NCI-H2107 treated with DMSO at 0.1 percent for 48 hours (cell line): ENCODE data around the gene HDAC10.
"Not testable (repeated sequence)": the region's sequence is repeated elsewhere in the genome, so short reads cannot be mapped to it uniquely, and the experiment has no call there.

Source experiments
- DNase-seq: peaks from one replicate; lab custom pipeline; 2025; ENCODE audit not compliant: unreplicated experiment; lab: John Stamatoyannopoulos, UW

HDAC10 gene

DNA sequence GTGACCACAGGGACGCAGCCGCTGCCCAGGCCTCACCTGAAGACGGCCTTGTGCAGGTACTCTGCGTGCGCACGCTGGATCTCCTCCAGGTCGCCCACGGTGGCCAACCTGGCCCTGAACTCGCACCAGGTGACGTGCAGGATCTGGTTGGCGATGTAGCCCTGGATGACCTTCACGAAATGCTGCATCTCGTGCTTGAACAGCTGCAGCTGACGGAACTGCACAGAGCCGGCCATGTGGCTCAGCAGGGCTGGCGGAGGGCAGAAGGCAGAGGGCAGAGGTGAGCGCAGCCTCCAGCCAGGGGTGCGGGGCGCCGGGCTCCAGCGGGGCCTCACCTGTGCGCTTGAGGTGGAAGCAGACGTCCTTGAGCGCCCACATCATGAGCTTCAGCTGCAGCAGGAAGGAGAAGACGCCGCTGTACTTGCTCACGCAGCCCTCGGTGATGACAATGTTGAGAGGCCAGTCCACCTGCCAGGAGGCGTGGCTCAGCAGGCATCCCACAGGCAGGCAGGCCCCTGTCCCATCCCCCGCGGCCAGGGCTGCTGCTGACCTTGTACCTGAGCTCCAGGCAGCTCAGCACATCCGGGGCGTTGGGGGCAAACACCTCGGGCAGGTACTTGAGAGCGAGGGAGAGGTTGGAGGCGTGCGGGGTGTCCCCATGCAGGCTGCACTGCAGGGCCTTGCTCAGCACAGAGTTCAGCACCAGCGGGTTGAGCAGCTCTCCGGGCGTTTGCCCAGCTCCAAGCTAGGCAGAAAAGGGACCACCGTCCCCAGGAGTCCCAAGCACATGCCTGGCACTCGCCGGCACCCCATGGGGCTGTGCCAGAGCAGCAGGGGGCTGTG, 32.7 kb downstream of the HDAC10 start:
- no peak for DNase-seq

DNA sequence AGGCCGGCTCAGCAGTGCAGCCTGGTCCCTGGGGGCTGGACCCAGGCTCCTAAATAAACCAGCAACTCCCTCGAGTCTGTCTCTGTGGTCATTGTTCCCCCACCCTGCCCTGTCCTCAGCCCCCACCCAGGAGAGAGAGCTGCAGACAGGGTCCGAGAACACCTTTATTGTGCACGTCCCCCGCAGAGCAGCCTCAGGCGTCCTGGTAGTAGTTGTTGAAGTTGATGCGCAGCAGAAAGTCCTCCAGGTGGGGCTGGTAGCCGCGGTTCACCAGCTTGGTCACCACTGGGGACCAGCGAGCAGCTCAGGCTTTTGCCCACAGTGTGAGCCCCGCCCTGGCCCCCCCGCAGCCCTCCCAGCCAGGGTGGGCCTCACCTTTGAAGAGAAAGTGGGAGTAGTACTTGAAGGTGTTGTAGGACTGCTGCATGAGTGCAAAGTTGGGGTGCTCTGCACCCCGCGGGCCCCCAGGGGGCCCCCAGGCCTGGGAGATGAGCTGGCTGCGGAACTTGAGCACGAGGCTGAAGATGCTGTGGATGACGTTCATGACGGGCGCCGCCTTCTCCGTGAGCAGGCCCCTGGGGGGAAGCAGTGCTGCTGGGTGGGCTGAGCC, 33.4 kb downstream of the HDAC10 start:
- DNase-seq, result no peak

DNA sequence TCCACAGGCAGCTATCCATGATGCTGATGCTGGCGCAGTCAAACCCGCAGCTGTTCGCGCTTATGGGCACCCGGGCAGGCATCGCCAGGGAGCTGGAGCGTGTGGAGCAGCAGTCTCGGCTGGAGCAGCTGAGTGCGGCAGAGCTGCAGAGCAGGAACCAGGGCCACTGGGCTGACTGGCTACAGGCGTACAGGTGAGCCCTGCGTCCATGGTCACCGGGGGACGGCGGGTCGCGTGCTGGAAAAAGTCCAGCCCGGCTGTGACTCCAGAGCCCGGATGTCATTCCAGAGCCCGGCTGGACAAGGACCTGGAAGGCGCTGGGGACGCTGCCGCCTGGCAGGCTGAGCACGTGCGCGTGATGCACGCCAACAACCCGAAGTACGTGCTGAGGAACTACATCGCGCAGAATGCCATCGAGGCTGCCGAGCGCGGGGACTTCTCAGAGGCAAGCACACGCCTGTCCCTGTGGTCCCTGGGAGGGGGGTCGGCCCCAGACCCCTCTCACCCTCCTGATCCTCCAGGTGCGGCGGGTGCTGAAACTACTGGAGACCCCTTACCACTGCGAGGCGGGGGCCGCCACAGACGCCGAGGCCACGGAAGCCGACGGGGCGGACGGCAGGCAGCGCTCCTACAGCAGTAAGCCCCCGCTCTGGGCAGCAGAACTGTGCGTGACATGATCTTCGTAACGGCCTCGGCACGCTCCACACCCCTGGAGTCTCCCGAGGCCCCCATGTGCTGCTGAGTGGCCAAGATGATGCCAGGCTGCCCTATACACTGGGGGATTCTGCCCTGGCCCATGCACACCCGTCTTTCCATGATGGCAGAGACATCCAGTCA, 34.2 kb downstream of the HDAC10 start:
- DNase-seq, result no peak

DNA sequence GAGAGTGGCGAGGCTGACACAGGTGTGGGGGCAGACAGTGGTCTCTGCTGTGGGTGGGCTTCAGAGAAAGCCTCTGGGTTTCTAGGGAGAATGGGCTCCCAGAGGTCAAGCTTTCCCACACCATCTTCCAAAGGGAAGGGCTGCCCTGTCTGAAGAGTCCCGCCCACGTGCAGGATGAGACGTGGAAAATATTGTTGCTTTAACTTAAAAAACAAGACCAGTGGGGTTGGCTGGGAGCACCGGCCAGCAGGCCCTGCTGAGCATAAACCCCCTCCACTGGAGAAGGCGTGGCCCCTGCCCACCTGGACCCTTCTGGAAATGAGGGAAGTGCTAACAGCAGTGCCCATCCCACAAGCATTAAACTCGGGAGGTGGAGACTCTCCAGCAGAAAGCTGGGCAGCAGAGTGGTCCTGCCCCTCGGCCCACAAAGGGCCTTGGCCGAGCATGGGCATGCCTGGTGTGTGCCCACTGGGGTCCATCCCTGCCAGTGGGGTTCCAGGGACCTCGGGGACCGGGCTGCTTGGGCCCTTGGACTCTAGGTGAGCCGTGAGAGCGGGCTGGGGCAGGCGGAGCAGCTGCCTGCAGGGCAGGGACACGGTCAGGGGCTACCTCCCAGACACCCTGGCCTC, 34.9 kb downstream of the HDAC10 start:
- no peak for DNase-seq

DNA sequence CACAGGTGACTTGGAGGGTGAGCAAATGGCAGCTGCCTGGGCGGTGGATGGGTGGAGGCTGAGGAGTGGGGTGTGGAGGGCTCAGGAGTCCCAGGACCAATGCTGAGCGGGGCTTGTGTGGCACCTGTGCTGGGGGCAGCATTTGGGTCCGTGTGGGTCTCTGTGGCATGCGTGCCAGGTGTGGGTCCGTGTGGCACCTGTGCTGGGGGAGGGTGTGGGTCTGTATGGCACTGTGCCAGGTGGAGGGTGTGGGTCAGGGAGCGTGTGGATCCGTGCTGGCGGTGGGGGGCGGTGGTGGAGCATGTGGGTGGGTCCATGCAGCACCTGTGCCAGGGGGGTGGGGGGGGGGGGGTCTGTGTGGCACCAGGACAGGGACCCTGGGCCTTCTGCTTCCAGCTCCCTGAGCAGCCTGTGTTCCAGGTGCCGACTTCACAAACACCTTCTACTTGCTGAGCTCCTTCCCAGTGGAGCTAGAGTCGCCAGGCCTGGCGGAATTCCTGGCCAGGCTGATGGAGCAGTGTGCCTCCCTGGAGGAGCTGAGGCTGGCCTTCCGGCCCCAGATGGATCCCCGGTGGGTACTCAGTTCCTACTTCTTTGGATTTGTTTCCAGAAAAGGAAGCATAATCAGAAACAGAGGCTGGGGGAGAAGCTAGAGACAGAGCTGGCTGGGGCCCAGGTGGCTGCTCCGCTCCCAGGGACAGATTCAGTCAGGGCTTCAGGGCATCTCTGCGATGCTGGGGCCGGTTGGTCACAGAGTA, 35.6 kb downstream of the HDAC10 start:
- DNase-seq, result no peak

DNA sequence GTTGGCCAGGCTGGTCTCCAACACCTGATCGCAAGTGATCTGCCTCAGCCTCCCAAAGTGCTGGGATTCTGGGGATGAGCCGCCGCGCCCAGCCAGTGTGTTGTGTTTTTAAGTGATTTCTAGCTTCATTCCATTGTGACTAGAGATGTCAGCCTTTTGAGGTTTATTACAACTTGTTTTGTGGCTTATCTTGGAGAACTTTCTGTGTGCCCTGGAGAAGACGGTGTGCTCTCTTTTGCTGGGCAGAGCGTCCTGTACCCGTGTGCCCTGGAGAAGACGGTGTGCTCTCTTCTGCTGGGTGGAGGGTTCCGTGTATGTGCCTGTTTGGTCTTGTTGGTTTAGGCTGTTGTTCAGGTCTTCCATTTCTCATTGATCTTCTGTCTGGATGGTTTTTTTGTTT, 37.8 kb downstream of the HDAC10 start:
- DNase-seq, result no peak

DNA sequence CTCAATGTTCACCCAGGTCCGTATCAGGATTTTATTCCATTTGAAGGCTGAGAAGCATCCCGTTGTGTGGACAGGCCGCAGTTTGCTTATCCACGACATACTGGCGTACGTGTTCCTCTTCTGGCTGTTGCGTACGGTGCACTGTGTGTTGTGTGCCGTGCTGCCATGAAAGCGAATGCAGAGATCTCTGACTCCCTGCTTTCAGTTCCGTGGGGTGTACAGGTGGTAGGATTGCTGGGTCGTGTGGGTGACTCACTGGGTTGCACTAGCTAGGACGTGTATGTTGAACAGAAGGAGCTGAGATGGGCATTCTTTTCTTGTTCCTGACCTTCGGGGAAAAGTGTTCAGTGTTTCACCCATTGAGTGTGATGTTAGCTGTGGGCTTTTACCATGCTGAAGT, 39.9 kb downstream of the HDAC10 start:
- DNase-seq, result no peak

DNA sequence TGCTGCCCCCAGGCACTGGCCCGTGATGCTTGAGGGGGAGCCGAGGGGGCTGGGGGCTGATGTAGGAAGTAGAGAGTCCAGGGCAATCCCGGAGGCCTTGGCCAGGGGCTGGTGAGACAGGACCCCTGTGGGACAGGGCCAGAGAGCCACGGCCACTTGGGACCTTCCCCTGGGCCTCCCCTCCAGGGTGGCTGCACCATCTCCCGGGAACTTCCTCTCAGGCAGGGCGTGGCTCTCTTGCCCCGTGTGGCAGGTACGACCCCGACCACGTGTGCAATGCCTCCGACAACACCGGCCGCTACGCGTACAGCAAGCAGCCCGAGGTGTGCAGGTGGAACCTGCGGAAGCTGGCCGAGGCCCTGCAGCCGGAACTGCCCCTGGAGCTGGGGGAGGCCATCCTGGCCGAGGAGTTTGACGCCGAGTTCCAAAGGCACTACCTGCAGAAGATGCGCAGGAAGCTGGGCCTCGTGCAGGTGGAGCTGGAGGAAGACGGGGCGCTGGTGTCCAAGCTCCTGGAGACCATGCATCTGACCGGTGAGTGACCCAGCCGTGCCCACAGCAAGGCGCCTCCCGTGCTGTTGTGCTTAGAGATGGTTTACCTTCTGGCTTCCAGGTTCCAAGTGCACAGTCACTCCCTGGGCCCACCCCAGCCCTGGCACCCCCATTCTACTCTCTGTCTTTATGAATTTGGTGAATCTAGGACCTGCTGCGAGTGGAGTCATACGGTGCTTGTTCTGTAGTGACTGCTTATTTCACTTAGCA, 40.5 kb downstream of the HDAC10 start:
- DNase-seq, result no peak

DNA sequence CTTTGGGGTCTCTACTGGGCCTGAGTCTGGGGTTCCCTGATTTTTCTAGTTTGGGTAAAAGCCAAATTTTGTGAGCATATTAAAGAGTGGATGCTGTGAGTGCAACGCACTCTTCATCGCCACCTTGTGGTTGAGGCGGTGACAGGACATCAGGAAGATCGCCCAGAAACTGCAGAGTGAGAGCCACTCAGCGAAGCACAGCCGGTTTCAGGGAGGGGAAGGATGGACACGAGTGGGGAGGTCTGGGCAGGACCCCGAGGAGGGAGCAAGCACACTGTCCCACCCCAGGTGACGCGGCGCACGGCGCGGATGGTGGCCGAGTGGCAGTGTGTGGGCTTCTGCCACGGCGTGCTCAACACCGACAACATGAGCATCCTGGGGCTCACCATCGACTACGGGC, 41.2 kb downstream of the HDAC10 start:
- DNase-seq, result no peak

DNA sequence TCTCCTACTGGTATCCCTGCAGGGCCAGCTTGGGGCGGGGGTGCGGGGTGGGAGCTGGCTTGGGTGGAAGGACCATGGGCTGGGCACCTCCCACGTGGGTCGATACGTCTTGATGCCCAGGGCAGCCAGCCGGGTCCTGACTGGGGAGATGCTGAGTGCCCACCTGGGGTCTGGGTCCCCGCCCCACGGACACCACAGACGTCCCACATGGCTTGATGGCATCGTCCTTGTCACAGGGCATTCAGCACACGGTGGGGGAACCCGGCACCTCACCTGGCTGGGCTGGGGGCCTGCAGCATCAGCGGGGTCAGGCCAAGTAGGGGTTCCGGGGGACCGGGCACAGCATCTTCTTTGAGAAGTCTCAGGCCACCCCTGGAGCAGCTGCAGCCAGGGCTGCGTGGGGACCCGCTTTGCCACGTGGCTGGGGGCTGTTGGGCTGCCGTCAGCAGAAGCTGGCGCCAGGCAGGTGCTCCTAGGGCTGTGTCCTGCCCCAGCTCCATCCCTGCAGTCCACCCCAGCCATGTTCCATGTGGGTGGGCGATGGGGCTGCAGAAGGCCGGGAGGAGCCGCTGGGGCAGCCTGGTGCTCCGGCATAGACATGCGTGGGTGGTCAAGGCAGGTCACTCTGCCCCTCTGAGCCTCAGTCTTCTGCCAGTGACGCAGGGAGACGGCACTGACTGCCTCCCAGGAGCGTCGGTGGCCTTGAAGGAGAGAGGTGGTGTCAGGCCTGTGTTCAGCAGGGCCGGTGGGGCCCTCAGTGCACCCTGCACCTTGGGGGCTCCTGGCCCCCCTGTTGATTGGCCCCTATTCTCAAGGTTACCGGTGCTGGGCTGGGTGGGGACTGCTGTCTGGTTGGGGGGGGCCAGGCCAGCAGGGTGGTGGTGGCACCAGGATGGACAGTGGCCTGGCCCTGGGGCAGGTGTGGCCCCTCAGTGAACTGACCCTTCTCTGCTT, 41.8 kb downstream of the HDAC10 start:
- no peak for DNase-seq

DNA sequence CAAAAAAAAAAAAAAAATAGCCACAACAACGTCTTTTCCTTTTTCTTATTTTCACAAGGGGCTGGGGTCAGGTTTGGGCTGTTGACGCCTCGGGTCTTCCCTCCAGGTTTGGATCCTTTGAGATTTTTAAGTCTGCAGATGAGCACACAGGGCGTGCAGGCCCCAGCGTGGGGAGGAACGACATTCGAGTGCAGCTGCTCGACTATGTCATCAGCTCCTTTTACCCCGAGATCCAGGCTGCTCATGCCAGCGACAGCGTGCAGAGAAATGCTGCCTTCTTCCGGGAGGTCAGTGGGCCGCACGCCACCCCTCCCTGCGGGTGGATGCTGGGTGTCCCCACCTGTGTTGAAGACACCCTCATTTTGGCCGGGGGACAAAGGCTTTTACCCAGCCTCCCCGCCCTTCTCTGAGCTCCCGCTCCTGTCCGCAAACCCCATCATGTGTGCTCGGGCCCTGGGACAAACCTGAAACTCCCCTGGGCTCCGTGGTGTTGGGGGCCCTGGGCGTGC, 42.6 kb downstream of the HDAC10 start:
- DNase-seq, result no peak

DNA sequence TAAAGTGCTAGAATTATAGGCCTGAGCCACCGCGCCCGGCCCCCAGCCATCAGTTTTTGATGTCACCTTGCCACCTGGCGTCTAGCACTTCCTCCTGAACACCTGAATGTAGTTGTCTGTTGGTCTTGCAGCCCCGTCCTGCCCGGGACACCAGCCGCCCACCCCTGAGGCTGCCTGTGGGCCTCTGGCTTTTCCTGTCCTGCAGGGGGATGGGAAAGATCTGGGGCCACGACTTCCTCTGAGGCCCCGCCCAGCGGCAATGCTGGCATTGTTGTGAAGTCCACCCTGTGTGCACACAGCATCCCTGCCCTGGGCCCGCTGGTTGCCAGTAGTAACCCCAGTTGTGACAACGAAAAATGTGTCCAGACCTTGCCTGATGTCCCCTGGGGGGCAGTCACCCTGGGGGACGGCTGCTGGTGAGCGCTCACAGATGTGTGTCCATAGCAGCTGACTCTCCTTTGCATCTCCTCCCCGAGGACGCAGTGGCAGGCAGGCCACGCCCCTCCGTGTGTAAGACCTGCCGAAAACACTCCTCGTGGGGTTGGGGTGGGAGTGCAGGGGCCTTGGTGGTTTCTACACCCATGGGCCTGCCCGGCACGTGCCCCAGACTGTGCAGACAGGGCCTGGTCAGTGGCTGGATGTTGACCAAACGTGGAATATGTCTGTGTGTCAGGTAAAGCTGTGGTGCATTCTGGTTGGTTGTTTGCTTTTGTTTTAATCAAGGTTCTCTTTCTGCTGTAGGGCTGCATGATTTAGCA, 43.5 kb downstream of the HDAC10 start:
- no peak for DNase-seq

DNA sequence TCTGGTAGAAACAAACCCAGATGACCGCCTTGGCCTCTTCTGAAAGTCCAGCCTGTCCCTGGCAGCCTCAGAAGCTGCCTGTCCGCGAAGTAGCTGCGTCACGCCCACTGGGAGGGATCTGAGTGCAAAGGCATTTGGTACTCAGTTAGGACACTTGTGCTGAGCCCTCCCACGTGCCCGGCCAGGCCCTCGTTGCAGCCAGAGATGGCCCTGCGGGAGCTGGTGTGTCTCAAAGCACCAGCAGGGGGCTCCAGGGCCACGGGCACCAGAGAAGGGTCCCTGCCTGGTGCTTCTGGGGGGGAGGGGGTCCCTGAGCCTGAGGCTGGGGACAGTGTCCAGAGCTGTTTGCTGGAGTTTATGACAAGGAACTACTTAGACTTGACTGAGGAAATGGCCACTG, 44.5 kb downstream of the HDAC10 start:
- no peak for DNase-seq

DNA sequence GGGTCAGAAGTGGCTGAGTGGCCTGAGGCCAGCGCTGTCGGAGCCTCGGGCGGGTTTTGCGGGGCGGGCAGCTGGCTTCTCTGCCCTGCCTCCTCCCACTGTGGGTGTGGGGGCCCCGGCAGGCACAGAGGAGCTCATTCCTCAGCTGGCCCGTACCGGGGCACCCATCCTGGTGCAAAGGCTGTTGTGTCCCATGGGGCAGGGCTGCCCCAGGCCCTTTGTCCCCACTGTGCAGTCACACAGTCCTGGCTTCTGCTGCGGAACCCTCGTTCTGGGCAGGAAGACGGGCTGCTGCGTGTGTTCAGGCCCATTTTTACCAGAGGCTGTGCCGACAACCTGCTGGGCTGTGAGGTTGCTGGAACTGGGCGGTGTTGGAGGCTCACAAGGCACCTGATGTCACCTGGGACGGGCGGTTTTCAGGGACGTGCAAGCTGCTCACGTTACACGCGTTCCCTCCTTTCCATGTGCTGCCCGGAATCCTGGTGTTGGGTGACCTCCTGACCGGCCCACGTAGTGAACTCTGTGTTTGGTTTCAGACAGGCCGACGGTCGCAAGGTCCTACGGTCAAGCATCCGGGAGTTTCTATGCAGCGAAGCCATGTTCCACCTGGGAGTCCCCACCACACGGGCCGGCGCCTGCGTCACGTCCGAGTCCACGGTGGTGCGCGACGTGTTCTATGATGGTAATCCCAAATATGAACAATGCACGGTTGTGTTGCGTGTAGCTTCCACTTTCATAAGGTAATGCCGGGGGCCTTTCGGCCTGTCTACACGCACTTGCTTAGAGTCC, 45.1 kb downstream of the HDAC10 start:
- no peak for DNase-seq

DNA sequence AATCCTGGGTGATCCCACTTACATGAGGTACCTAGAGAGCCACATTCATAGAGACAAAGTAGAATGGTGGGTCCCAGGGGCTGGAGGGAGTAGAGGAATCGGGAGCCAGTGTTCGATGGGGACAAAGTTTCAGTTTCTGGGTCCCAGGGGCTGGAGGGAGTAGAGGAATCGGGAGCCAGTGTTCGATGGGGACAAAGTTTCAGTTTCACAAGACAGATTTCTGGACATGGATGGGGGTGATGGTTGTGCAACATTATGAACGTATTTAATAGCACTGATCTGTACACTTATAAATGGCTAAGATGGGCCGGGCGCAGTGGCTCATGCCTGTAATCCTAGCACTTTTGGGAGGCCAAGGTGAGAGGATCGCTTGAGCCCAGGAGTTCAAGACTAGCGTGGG, 46.1 kb downstream of the HDAC10 start:
- not testable (repeated sequence) for DNase-seq

DNA sequence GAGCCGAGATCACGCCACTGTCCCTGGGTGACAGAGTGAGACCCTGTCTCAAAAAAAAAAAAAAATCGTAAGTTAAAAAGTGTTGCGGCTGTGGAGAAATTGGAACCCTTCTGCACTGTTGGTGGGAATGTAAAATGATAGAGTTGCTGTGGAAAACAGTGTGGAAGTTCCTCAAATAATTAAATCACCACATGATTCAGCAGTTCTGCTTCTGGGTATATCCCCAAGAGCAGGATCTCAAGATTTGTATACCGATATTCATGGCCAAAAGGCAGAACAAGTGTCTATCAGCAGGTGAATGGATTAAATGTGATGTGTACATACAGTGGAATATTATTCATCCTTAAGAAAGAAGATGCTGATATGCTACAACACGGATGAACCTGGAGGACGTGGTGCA, 46.5 kb downstream of the HDAC10 start:
- DNase-seq, result no peak

DNA sequence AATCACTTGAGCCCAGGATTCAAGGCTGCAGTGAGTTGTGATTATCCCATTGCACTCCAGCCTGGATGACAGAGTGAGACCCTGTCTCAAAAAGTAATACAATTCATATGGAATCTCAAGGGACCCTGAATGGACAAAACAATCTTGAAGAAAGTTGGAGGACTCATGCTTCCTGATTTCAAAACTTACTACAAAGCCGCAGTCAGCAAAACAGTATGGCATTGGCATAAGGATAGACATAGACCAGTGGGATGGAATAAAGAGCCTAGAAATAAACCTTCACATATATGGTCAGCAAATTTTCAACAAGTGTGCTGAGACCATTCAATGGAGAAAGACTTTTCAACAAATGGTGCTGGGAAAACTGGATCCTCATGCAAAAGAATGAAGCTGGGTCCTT, 47.8 kb downstream of the HDAC10 start:
- DNase-seq, result no peak
